Body of pancreas (tissue), 4 donors: Measurements from ENCODE around the gene IZUMO4.

ENCODE experiments used
- POLR2A ChIP-seq, 3 donors: fragments of 450-650 bp; IDR thresholded peaks; one replicate each; pipeline ENCODE4 v1.6.1; 2016; ENCODE audit warnings: antibody characterized with exemption in 3 of 3, mild to moderate bottlenecking in 2 of 3
- TF ChIP-seq, protein P1 (sequence below), 7 experiments: fragments of 450-650 bp in 4 of 7; fragments of 200-600 bp in 3 of 7; sonication (generic) in 3 of 7; IDR thresholded peaks; one replicate each; pipeline ENCODE4 v1.5.1; 2016 to 2019; ENCODE audit warnings: antibody characterized with exemption in 7 of 7

DNA sequence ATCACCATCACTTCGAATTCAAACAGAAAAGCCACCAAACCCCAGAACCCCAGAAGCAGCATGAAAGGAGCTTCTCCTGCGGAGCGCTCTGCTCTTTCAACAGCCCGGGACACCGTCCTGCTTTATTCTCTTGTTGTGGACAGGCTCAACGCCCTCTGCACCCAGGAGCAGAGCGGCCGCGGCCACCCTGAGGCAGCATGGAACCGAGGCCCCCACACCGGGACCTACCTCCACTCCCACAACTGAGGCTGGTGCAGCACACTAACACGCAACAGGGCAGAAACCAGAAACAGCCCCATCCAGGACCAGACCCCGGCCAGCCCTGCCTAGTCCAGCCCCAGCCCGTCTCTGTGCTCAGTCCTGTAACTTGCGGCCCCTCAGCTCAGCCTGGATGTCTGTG lies 47.5 kb downstream of the IZUMO4 start:
- TF ChIP-seq, protein P1, sequence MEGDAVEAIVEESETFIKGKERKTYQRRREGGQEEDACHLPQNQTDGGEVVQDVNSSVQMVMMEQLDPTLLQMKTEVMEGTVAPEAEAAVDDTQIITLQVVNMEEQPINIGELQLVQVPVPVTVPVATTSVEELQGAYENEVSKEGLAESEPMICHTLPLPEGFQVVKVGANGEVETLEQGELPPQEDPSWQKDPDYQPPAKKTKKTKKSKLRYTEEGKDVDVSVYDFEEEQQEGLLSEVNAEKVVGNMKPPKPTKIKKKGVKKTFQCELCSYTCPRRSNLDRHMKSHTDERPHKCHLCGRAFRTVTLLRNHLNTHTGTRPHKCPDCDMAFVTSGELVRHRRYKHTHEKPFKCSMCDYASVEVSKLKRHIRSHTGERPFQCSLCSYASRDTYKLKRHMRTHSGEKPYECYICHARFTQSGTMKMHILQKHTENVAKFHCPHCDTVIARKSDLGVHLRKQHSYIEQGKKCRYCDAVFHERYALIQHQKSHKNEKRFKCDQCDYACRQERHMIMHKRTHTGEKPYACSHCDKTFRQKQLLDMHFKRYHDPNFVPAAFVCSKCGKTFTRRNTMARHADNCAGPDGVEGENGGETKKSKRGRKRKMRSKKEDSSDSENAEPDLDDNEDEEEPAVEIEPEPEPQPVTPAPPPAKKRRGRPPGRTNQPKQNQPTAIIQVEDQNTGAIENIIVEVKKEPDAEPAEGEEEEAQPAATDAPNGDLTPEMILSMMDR (IDR thresholded peaks at IDR 0.05): no peak
- no peak for TF ChIP-seq POLR2A (IDR thresholded peaks at IDR 0.05)
